Bronchial epithelial cell (primary cell): ENCODE results near the gene HOXB6. TPM values are rescaled to one million over a fixed set of nuclear protein-coding genes. Genes with fewer than 3 reads are reported as not detected.

Experiments
- DNase-seq: peaks from one replicate; pipeline ENCODE4 v3.0.0-alpha.2; 2010; ENCODE audit warnings: low read depth
- FAIRE-seq: peaks from 2 replicates; lab custom pipeline; 2011; peaks lifted over from hg19 to GRCh38; lab: Jason Lieb, UNC
- H3K27me3 ChIP-seq: 2 replicates; pipeline ENCODE4 v1.5.1; 2011; ENCODE audit warnings: low read length; ENCODE audit not compliant: control insufficient read depth, insufficient read depth
- H3K36me3 ChIP-seq: 2 replicates; pipeline ENCODE4 v1.5.1; 2011; ENCODE audit warnings: low read length; ENCODE audit not compliant: control insufficient read depth, insufficient read depth
- H3K4me3 ChIP-seq: 2 replicates; pipeline ENCODE4 v1.5.1; 2011; ENCODE audit warnings: mild to moderate bottlenecking, low read depth, low read length, control low read depth
- CTCF ChIP-seq: IDR thresholded peaks from 2 replicates; pipeline ENCODE4 v1.5.1; 2011; ENCODE audit warnings: mild to moderate bottlenecking, moderate library complexity, low read length, control low read depth, inconsistent platforms; ENCODE audit not compliant: insufficient read depth, severe bottlenecking
- total RNA-seq: library from RNA; depleted of rRNA; stranded (reverse); fragments of >200 nt; gene quantifications from 2 replicates; pipeline ENCODE4 v1.2.1, GENCODE V29; 2014

Gene HOXB6
- total RNA-seq, 1 donor from 2014 or later: not detected

- DNase-seq (no peak), FAIRE-seq (no peak)
- Histone ChIP-seq H3K27me3 (peaks cover 93% of the 10 kb centered on the region), H3K4me3 (no peak overlapping the region), H3K36me3 (no peaks in the 10 kb centered on the region)
- TF ChIP-seq CTCF: no peak
These were observed 6.0 kb downstream of the HOXB6 start for GRCh38 chr17:48598736-48599135.

- no peak for DNase-seq
- H3K36me3 ChIP-seq: no peaks in the 10 kb centered on the region
- no peak for TF ChIP-seq CTCF
- H3K27me3 ChIP-seq: peaks cover 93% of the 10 kb centered on the region
- H3K4me3 ChIP-seq: no peak overlapping the region
- FAIRE-seq: no peak
These were observed 6.8 kb downstream of the HOXB6 start for GRCh38 chr17:48597778-48598631.

GRCh38 chr17:48597528-48597777, 7.3 kb downstream of the HOXB6 start:
- no peak for FAIRE-seq

GRCh38 chr17:48596735-48597527, 7.9 kb downstream of the HOXB6 start:
- FAIRE-seq: no peak
- no peak overlapping the region for H3K4me3 ChIP-seq
- no peak for DNase-seq
- no peaks in the 10 kb centered on the region for H3K36me3 ChIP-seq
- no peak for TF ChIP-seq CTCF
- H3K27me3 ChIP-seq: peaks cover 91% of the 10 kb centered on the region

More at GRCh38 chr17:48597528-48597777, 7.3 kb downstream of the HOXB6 start:
- no peak for TF ChIP-seq CTCF
- peaks cover 92% of the 10 kb centered on the region for H3K27me3 ChIP-seq
- DNase-seq: no peak
- H3K4me3 ChIP-seq: no peak overlapping the region
- H3K36me3 ChIP-seq: no peaks in the 10 kb centered on the region

GRCh38 chr17:48596000-48596734, 8.6 kb downstream of the HOXB6 start:
- TF ChIP-seq CTCF: no peak
- FAIRE-seq: no peak
- no peak for DNase-seq
- H3K36me3 ChIP-seq: no peaks in the 10 kb centered on the region
- H3K27me3 ChIP-seq: peaks cover 89% of the 10 kb centered on the region
- no peak overlapping the region for H3K4me3 ChIP-seq
